Measurements from ENCODE around the gene OR6Y1.

Gene OR6Y1

DNA sequence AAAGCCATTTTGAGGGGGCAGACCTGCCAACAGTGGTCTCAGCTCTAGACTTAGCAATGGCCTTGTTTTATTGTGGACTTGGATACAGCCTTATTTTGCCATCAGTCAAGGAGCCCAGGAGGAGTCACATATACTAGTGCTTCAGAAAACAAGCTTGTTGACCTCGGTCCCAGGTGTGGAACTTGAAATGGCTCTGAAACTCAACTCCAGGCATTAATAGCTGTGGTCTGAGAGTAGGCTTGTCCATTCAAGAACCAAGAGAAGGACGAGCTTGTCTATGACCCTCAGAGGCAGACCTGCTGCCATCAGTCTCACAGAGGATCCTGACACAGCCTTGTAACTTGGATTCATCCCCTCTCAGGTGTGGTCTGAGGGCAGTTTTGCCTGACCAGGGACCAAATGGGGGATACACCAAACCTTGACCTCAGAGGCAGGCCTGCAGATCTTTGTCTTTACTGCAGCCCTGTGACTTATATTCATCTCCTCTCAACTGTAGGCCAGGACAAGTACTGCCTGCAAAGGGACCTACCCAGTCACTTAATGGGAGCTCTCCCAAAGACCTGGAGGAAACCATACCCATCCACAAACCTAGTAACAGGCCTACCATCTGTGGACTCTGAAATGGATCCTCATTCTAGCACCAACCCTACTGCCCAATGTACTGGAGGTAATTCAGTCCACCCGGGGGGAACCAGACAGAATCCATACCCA, 33.1 kb downstream of the OR6Y1 start:
- Histone ChIP-seq H3K4me1 (ENCODE audit: control insufficient read depth in 1 of 2, insufficient read depth in 1 of 2, low read depth in 1 of 2, low read length in 1 of 2) (no peaks in the 10 kb centered on the region), H3K9me3 (no peaks in the 10 kb centered on the region), H3K36me3 (no peaks in the 10 kb centered on the region), H3K4me3 (ENCODE audit: low read depth in 1 of 2, low read length in 1 of 2) (no peak overlapping the region), H3K27ac (no peak overlapping the region), H3K27me3 (peaks cover 15% of the 10 kb centered on the region)
- TF ChIP-seq, protein P1, sequence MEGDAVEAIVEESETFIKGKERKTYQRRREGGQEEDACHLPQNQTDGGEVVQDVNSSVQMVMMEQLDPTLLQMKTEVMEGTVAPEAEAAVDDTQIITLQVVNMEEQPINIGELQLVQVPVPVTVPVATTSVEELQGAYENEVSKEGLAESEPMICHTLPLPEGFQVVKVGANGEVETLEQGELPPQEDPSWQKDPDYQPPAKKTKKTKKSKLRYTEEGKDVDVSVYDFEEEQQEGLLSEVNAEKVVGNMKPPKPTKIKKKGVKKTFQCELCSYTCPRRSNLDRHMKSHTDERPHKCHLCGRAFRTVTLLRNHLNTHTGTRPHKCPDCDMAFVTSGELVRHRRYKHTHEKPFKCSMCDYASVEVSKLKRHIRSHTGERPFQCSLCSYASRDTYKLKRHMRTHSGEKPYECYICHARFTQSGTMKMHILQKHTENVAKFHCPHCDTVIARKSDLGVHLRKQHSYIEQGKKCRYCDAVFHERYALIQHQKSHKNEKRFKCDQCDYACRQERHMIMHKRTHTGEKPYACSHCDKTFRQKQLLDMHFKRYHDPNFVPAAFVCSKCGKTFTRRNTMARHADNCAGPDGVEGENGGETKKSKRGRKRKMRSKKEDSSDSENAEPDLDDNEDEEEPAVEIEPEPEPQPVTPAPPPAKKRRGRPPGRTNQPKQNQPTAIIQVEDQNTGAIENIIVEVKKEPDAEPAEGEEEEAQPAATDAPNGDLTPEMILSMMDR (IDR thresholded peaks at IDR 0.05): no peak

DNA sequence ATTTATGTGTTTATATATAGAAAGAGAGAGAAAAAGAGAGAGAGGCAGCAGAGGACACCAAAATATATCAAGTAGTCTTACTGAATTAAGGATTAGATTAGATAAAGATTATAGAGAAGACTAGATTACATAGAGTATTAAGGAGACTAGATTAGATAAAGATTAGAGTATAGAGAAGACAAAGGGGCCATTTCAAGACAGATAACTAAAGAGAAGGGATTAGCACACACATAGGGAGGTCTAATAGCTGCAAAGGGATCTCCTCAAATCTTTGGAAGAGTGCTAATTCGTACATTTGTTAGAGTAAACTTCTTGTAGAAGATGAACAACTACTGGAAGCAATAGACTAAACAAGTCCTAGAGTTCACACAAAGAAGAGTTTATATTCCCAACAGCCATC, 34.2 kb downstream of the OR6Y1 start:
- no peak overlapping the region for H3K4me3 ChIP-seq (ENCODE audit: low read depth in 1 of 2, low read length in 1 of 2)
- H3K9me3 ChIP-seq: no peaks in the 10 kb centered on the region
- no peak overlapping the region for H3K27ac ChIP-seq
- H3K36me3 ChIP-seq: no peaks in the 10 kb centered on the region
- peaks cover 14% of the 10 kb centered on the region for H3K27me3 ChIP-seq
- TF ChIP-seq, protein P1 (IDR thresholded peaks at IDR 0.05): no peak
- H3K4me1 ChIP-seq (ENCODE audit: control insufficient read depth in 1 of 2, insufficient read depth in 1 of 2, low read depth in 1 of 2, low read length in 1 of 2): no peaks in the 10 kb centered on the region

DNA sequence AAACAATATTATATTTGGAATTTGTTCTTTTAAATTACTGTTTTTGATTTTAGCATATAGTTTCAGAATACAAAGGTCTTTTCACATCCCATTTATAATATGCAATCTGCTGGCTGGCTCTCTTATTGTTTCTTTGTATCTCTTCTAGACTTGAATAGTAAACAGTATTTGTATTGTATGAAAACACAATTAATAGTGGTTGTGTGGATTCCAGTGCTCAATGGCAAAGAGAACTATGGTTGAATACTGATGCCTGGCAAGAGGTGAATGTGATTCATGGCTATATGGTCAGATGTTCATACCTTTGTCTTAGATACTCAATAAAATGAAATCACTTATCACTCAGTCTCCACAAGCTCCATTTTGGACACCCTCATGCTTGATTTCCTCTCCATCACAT, 37.2 kb downstream of the OR6Y1 start:
- Histone ChIP-seq H3K4me3 (ENCODE audit: low read depth in 1 of 2, low read length in 1 of 2) (no peak overlapping the region), H3K36me3 (no peaks in the 10 kb centered on the region), H3K27me3 (no peaks in the 10 kb centered on the region), H3K4me1 (ENCODE audit: control insufficient read depth in 1 of 2, insufficient read depth in 1 of 2, low read depth in 1 of 2, low read length in 1 of 2) (no peaks in the 10 kb centered on the region), H3K9me3 (no peaks in the 10 kb centered on the region), H3K27ac (no peak overlapping the region)
- TF ChIP-seq, protein P1 (IDR thresholded peaks at IDR 0.05): no peak

DNA sequence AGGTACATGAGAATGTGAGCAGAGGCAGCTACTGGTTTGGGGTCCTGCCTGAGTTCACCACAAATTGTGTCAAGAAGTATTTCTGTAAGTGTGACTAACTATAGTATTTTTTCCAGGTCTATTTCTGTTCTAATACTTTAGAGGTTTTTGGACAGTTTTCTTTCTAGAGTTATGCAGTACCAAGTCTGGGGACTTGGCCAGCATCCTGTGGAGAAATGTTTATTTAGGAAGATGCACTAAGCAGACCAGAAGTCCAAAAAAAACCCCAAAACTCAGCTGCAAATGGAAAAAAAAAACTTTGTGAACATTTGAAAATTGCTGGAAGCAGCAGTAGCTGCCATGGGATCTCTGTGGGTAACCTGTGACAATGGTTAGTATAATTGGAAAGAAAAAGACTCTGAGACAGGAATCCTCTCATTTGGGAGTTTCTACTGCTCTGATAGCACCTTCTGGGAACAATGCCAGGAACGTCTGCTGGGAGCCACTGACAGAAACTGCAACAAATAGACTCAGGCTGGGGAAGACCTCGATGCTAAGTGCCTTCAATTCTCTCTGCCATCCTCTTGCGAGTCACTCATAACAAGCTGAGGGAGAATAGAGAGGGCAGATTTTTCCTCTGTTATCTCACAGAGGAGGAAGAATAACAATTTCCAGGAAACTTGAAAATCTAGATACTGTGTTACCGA, 44.6 kb downstream of the OR6Y1 start:
- TF ChIP-seq, protein P1 (IDR thresholded peaks at IDR 0.05): no peak

DNA sequence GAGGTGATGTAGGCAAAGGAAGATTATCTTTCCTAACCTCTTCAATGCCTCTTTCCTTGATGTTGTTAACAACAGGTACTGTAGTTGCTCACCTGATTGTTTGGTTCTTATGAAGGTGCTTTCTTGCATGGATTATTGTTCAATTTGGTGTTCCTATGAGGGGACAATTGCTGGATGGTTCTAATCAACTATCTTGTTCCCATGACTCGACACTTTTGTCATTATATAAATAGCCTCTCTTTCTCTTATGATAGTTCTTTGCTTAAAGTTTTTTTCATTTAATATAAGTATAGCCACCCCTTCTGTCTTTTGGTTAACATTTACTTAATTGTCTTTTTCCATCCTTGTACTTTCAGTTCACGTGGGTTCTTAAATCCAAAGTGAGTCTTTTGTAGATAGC, 46.7 kb downstream of the OR6Y1 start:
- H3K9me3 ChIP-seq: no peaks in the 10 kb centered on the region
- H3K4me1 ChIP-seq (ENCODE audit: control insufficient read depth in 1 of 2, insufficient read depth in 1 of 2, low read depth in 1 of 2, low read length in 1 of 2): no peaks in the 10 kb centered on the region
- H3K27ac ChIP-seq: no peak overlapping the region
- H3K36me3 ChIP-seq: no peaks in the 10 kb centered on the region
- no peak overlapping the region for H3K4me3 ChIP-seq (ENCODE audit: low read depth in 1 of 2, low read length in 1 of 2)
- peaks cover 2% of the 10 kb centered on the region for H3K27me3 ChIP-seq
- TF ChIP-seq, protein P1 (IDR thresholded peaks at IDR 0.05): no peak

More for the DNA sequence above, 44.6 kb downstream of the OR6Y1 start:
- Histone ChIP-seq H3K4me3 (ENCODE audit: low read depth in 1 of 2, low read length in 1 of 2) (no peak overlapping the region), H3K27me3 (peaks cover 2% of the 10 kb centered on the region), H3K36me3 (no peaks in the 10 kb centered on the region), H3K4me1 (ENCODE audit: control insufficient read depth in 1 of 2, insufficient read depth in 1 of 2, low read depth in 1 of 2, low read length in 1 of 2) (no peaks in the 10 kb centered on the region), H3K9me3 (no peaks in the 10 kb centered on the region), H3K27ac (no peak overlapping the region)

All from neutrophil (primary cell).